ENCODE data around the gene SAMHD1.

GRCh38 chr20:36881888-36882287 lies 69.6 kb downstream of the SAMHD1 start:
- TF ChIP-seq, protein P1, sequence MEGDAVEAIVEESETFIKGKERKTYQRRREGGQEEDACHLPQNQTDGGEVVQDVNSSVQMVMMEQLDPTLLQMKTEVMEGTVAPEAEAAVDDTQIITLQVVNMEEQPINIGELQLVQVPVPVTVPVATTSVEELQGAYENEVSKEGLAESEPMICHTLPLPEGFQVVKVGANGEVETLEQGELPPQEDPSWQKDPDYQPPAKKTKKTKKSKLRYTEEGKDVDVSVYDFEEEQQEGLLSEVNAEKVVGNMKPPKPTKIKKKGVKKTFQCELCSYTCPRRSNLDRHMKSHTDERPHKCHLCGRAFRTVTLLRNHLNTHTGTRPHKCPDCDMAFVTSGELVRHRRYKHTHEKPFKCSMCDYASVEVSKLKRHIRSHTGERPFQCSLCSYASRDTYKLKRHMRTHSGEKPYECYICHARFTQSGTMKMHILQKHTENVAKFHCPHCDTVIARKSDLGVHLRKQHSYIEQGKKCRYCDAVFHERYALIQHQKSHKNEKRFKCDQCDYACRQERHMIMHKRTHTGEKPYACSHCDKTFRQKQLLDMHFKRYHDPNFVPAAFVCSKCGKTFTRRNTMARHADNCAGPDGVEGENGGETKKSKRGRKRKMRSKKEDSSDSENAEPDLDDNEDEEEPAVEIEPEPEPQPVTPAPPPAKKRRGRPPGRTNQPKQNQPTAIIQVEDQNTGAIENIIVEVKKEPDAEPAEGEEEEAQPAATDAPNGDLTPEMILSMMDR (IDR thresholded peaks at IDR 0.05): no peak
- no peak for TF ChIP-seq ESRRA (IDR thresholded peaks at IDR 0.05; ENCODE audit: borderline replicate concordance, low read length)
- TF ChIP-seq MAFK (IDR thresholded peaks at IDR 0.05; ENCODE audit: partially characterized antibody): no peak
- TF ChIP-seq, protein P2, sequence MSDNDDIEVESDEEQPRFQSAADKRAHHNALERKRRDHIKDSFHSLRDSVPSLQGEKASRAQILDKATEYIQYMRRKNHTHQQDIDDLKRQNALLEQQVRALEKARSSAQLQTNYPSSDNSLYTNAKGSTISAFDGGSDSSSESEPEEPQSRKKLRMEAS (IDR thresholded peaks at IDR 0.05): no peak

Data from A549 (cell line).